ENCODE results near the gene PANX3.
"Not testable (repeated sequence)": the region's sequence is repeated elsewhere in the genome, so short reads cannot be mapped to it uniquely, and the experiment has no call there.

Gene PANX3

DNA sequence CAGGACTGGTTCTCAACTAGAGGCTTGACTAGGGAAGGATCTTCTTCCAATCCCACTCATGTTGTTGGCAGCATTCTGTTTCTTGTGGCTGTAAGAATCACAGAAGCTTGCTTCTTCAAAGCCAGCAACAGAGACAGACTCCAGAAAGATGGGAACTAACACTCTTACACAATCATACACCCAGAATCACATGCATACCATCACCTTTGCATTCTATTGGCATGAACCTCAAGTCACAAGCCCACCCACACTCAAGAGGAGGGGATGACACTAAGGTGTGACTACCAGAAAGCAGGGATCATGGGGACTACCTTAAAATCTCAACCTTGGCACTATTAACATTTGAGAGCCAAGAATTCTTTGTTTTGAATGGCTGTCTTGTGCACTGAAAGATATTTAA lies 13.6 kb upstream of the PANX3 start:
- DNase-seq (ENCODE audit: low spot score), result no peak
- H3K27ac ChIP-seq, result no peak overlapping the region
- TF ChIP-seq, protein P1, sequence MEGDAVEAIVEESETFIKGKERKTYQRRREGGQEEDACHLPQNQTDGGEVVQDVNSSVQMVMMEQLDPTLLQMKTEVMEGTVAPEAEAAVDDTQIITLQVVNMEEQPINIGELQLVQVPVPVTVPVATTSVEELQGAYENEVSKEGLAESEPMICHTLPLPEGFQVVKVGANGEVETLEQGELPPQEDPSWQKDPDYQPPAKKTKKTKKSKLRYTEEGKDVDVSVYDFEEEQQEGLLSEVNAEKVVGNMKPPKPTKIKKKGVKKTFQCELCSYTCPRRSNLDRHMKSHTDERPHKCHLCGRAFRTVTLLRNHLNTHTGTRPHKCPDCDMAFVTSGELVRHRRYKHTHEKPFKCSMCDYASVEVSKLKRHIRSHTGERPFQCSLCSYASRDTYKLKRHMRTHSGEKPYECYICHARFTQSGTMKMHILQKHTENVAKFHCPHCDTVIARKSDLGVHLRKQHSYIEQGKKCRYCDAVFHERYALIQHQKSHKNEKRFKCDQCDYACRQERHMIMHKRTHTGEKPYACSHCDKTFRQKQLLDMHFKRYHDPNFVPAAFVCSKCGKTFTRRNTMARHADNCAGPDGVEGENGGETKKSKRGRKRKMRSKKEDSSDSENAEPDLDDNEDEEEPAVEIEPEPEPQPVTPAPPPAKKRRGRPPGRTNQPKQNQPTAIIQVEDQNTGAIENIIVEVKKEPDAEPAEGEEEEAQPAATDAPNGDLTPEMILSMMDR (IDR thresholded peaks at IDR 0.05), result no peak
- no peak overlapping the region for H3K4me3 ChIP-seq

DNA sequence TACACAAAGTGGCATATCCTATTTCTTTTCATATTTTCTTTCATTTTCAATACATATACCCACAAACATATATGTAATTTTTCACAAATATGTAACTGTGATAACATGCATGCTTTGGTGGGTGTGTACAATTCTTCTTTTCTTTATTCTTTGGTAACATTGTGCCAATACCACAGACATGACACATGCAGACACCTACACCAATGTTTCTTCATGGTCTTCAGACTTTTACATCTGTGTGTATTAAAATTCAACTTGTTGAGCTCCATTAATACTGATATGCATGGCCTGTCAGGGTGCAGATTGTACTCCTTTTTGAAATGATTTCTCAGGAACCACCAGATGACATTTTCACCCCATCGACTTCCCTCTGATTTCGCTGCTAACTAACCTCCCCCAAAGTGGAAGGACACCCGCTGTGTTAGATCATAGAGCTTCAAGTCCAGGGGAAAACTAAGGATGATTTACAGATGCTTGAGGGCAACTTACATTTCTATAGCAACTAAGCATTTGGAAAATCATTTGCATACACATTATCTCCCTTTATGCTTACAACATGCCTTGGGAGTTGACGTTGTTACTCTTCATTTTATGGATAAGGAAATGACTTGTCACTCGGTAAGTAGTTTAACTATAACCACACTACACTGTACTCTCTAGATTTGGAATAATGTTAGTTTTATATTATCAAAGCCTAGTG lies 10.5 kb upstream of the PANX3 start:
- TF ChIP-seq, protein P1 (IDR thresholded peaks at IDR 0.05), result no peak
- Histone ChIP-seq H3K27ac (no peak overlapping the region), H3K4me3 (no peak overlapping the region)
- DNase-seq (ENCODE audit: low spot score), result no peak

DNA sequence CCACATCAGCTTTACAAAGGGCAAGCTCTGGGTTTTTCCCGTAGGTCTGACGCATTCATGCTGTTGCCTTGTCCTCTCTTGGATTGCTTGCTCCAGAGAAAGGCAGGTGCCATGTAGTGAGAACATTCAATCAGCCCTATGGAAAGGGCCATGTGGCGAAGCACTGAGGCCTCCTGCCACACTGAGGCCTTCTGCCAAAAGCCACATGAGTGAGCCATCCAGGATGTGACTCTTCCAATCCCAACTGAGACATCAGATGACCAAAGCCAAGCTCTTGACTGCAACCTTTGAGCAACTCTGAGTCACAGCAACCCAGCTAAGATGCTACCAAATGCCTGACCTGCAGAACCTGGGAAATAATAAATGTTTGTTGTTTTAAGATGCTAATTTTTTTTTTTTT lies 9.0 kb upstream of the PANX3 start:
- Histone ChIP-seq H3K4me3 (no peak overlapping the region), H3K27ac (no peak overlapping the region)
- TF ChIP-seq, protein P1 (IDR thresholded peaks at IDR 0.05), result no peak
- DNase-seq (ENCODE audit: low spot score), result no peak

DNA sequence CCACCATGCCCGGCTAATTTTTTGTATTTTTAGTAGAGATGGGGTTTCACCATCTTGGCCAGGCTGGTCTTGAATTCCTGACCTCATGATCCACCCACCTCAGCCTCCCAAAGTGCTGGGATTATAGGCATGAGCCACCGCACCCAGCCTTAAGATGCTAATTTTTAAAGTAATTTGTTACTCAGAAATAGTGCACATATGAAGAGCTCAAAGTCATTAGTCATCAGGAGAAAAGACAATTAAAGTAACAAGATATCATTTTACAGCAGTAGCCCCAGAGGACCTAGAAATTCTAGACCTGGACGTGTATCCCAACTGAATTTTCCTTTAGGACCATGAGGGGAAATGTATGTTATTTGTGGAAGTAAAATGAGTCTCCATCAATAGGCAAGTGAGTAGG lies 8.5 kb upstream of the PANX3 start:
- H3K27ac ChIP-seq; DNase-seq (ENCODE audit: low spot score); H3K4me3 ChIP-seq: not testable (repeated sequence)

DNA sequence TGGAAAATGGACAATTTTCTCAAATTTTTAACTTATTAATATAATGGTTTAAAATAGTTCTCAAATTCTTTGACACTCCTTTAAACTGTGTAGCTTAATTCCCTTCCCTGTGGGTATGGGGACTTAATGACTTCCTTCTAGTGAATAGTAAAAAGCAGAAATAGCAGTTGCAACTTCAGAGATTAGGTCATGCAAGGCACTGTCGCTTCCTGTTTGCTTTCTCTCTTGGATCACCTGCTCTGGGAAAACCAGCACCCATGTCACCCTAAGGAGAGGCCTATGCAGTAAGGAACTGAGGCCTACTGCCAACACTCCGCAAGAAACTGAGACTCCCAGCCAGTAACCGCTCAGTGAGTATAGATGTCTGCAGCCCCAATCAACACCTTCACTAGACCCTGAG lies 5.5 kb upstream of the PANX3 start:
- no peak overlapping the region for H3K27ac ChIP-seq
- no peak for DNase-seq (ENCODE audit: low spot score)
- TF ChIP-seq, protein P1 (IDR thresholded peaks at IDR 0.05), result no peak
- H3K4me3 ChIP-seq, result no peak overlapping the region

DNA sequence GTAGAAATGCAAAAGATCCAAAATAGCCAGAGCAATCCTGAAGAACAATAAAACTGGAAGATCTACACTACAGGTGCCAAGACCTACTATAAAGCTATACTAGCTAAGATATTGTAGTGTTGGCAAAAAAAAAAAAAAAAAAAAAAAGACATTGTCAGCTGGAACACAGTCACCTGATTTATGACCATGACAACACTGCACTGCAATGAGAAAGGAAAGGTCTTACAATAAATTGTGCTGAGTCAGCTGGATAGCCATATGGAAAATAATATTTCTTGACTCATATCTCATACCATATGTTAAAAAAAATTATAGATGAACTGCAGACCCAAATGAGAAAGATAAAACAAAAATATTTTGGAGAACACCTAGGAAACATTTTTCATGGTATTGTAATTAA lies 3.1 kb upstream of the PANX3 start:
- DNase-seq (ENCODE audit: low spot score), result no peak
- TF ChIP-seq, protein P1 (IDR thresholded peaks at IDR 0.05), result no peak

DNA sequence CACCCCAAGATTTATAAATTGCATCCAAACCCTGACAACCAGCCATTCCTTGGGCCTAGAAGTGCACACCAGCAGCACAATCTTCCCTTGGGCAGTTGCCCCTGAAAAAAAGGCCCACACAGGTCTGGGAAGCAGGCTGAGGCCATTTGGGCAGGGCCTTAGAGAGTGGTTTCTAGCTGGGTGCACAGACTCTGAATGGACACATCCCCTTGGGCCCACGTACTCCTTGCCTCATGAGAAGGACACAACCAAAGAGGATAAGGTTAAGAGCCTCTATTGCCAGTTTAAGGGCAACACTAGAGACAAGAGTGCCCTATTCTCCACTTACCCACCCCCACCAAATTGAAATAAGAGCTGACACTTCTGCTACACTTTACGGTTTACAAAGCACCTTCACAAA lies 933 bp upstream of the PANX3 start:
- TF ChIP-seq, protein P1 (IDR thresholded peaks at IDR 0.05), result no peak
- no peak overlapping the region for H3K4me3 ChIP-seq
- no peak overlapping the region for H3K27ac ChIP-seq
- no peak for DNase-seq (ENCODE audit: low spot score)

More for the DNA sequence above, 3.1 kb upstream of the PANX3 start:
- Histone ChIP-seq H3K27ac (no peak overlapping the region), H3K4me3 (no peak overlapping the region)
